IgD-negative memory B cell (primary cell): ENCODE data around the gene SURF6. TPM values are rescaled to one million over a fixed set of nuclear protein-coding genes. Genes with fewer than 3 reads are reported as not detected.
"Not testable (repeated sequence)": the region's sequence is repeated elsewhere in the genome, so short reads cannot be mapped to it uniquely, and the experiment has no call there.

Experiments used
- H3K27ac Mint-ChIP-seq, 3 donors: one replicate each; pipeline ENCODE4 v1.8.0; 2020 to 2022; ENCODE audit warnings: mild to moderate bottlenecking in 3 of 3, mixed read lengths in 3 of 3, moderate library complexity in 1 of 3
- H3K27me3 Mint-ChIP-seq: one replicate; pipeline ENCODE4 v1.8.0; 2021; ENCODE audit warnings: mixed read lengths
- H3K36me3 Mint-ChIP-seq: one replicate; pipeline ENCODE4 v1.8.0; 2020; ENCODE audit warnings: mild to moderate bottlenecking, mixed read lengths
- H3K4me1 Mint-ChIP-seq, 3 donors: one replicate each; pipeline ENCODE4 v1.8.0; 2020 to 2022; ENCODE audit warnings: mixed read lengths in 3 of 3, mild to moderate bottlenecking in 1 of 3
- H3K4me3 Mint-ChIP-seq, 4 donors: one replicate each; pipeline ENCODE4 v1.8.0; 2020 to 2022; ENCODE audit warnings: mild to moderate bottlenecking in 4 of 4, mixed read lengths in 4 of 4, moderate library complexity in 3 of 4
- H3K9me3 Mint-ChIP-seq, 3 donors: one replicate each; pipeline ENCODE4 v1.8.0; 2020 to 2021; ENCODE audit warnings: mixed read lengths in 3 of 3, mild to moderate bottlenecking in 1 of 3
- polyA plus RNA-seq: library from polyadenylated mRNA; unstranded; fragments of 300-500 nt; fragmentation: Illumina TruSeq; gene quantifications from one replicate; pipeline ENCODE4 v1.2.3, GENCODE V29; 2021

SURF6 gene
- polyA plus RNA-seq, 1 donor from 2014 or later, result 13.4 TPM

- H3K27ac Mint-ChIP-seq, H3K4me1 Mint-ChIP-seq, H3K4me3 Mint-ChIP-seq, H3K36me3 Mint-ChIP-seq, H3K9me3 Mint-ChIP-seq: not testable (repeated sequence)
- H3K27me3 Mint-ChIP-seq, result peaks cover 12% of the 10 kb centered on the region
Observed at GRCh38 chr9:133283255-133284032, 52.5 kb downstream of the SURF6 start.

DNA sequence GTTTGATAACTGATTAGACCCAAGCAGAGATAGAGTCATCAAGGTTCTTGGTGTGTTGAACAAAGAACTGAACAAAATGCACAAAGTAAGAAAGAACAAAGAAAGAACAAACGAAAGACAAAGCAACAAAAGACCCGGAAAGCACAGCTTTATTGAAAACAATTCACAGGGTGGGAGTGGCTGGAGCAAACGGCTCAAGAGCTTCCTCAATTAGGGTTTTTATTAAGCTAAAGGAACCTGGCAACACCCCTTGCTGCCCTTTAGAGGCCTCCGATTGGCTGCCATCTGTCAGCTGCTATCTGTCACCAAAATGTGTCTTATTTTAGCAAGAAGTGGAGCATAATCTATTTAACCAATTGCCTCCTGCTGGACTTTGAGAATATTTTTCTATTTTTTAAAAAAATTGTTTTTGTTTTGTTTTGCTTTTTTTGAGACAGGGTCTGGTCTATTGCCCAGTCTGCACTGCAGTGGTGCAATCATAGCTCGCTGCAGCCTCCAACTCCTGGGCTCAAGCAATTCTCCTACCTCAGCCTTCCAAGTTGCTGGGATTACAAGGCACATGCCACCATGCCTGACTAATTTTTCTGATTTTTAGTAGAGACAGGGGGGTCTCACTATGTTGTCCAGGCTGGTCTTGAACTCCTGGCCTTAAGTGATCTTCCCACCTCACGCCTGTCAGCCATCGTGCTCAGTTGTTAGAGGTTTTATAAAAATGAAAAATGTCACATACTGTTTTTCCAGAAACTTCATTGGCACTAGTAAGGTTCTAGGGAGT lies 53.3 kb downstream of the SURF6 start:
- Mint-ChIP-seq H3K36me3 (peaks cover 1% of the 10 kb centered on the region), H3K4me3 (no peak overlapping the region), H3K4me1 (no peaks in the 10 kb centered on the region), H3K9me3 (peaks cover 0 to 1% (median 0%) of the 10 kb centered on the region in 3 donors), H3K27me3 (peaks cover 15% of the 10 kb centered on the region), H3K27ac (no peak overlapping the region)

DNA sequence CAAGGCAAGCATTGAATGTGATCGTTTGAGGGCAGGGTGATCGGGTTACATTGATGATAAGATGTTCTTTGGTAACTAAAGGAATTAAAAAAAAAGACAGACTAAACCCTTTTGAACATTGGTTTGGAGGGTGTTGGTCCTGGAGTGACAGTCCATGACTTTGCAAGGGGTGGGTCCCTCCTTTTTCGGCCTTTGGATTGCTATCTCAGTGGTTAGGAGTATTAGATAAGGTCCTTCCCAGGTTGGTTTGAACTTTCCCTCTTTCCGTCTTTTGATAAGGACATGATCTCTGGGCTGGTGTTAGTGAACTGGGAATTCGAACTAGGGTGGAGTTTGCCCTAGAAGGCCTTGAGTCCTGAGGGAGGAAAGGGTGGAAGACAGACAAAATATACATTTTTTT lies 55.6 kb downstream of the SURF6 start:
- no peak overlapping the region for H3K27ac Mint-ChIP-seq
- H3K36me3 Mint-ChIP-seq, result peaks cover 1% of the 10 kb centered on the region
- no peaks in the 10 kb centered on the region for H3K4me1 Mint-ChIP-seq
- H3K27me3 Mint-ChIP-seq, result peaks cover 19% of the 10 kb centered on the region
- no peaks in the 10 kb centered on the region for H3K9me3 Mint-ChIP-seq
- no peak overlapping the region for H3K4me3 Mint-ChIP-seq

Other genes starting within 250 kb of the SURF6 start
- 16.9 TPM for gene RALGDS, start 214.9 kb downstream of the SURF6 start, polyA plus RNA-seq
- gene GBGT1, start 172.3 kb downstream of the SURF6 start, polyA plus RNA-seq, result 1.7 TPM
- not detected for gene OBP2B, start 126.9 kb downstream of the SURF6 start, polyA plus RNA-seq
- gene ABO, start 61.0 kb downstream of the SURF6 start, polyA plus RNA-seq, result not detected
- gene MED22, start 11.9 kb upstream of the SURF6 start, polyA plus RNA-seq, result 26.7 TPM
- 1,229 TPM for gene RPL7A, start 12.0 kb upstream of the SURF6 start, polyA plus RNA-seq
- 114 TPM for gene SURF1, start 20.3 kb upstream of the SURF6 start, polyA plus RNA-seq
- gene SURF2, start 20.4 kb upstream of the SURF6 start, polyA plus RNA-seq, result 34.7 TPM
- 72.6 TPM for gene SURF4, start 39.9 kb upstream of the SURF6 start, polyA plus RNA-seq
- gene STKLD1, start 40.2 kb upstream of the SURF6 start, polyA plus RNA-seq, result 0.16 TPM
- gene REXO4, start 81.8 kb upstream of the SURF6 start, polyA plus RNA-seq, result 31.6 TPM
- gene ADAMTS13, start 86.2 kb upstream of the SURF6 start, polyA plus RNA-seq, result 0.35 TPM
- gene CACFD1, start 123.8 kb upstream of the SURF6 start, polyA plus RNA-seq, result 15.9 TPM
- gene SLC2A6, start 142.9 kb upstream of the SURF6 start, polyA plus RNA-seq, result 65.2 TPM
- gene MYMK, start 188.8 kb upstream of the SURF6 start, polyA plus RNA-seq, result not detected
- gene ADAMTSL2, start 198.5 kb upstream of the SURF6 start, polyA plus RNA-seq, result not detected